ENCODE results near the gene TSFM. TPM values are rescaled to one million over a fixed set of nuclear protein-coding genes. Genes with fewer than 3 reads are reported as not detected.

Gene TSFM
- total RNA-seq, 1 donor from 2014 or later: 53.7 TPM

- H3K4me3 ChIP-seq: no peak overlapping the region
- H3K4me1 ChIP-seq: peaks cover 88% of the 10 kb centered on the region
- H3K27ac ChIP-seq (replicated peaks): peak overlapping the region; percentile 79
- H3K27me3 ChIP-seq (ENCODE audit: low read depth): no peaks in the 10 kb centered on the region
- H3K36me3 ChIP-seq: peaks cover 79% of the 10 kb centered on the region
- intact Hi-C loops (cut with micrococcal nuclease): no loop called here
- DNase-seq: no peak
- no peaks in the 10 kb centered on the region for H3K9me3 ChIP-seq (replicated peaks)
- no peak for TF ChIP-seq CTCF (IDR thresholded peaks at IDR 0.05; ENCODE audit: borderline replicate concordance)
These were observed 39.1 kb downstream of the TSFM start for GRCh38 chr12:57821474-57822214.

GRCh38 chr12:57822392-57823130 lies 40.0 kb downstream of the TSFM start:
- no peak for DNase-seq
- H3K4me3 ChIP-seq: peak overlapping the region; percentile 15
- no peak for TF ChIP-seq CTCF (IDR thresholded peaks at IDR 0.05; ENCODE audit: borderline replicate concordance)
- H3K4me1 ChIP-seq: peaks cover 88% of the 10 kb centered on the region
- H3K27ac ChIP-seq (replicated peaks): peak overlapping the region; percentile 79
- no peaks in the 10 kb centered on the region for H3K9me3 ChIP-seq (replicated peaks)
- peaks cover 89% of the 10 kb centered on the region for H3K36me3 ChIP-seq
- intact Hi-C loops (cut with micrococcal nuclease): no loop called here
- no peaks in the 10 kb centered on the region for H3K27me3 ChIP-seq (ENCODE audit: low read depth)

- Histone ChIP-seq H3K36me3 (peaks cover 94% of the 10 kb centered on the region), H3K4me1 (peaks cover 85% of the 10 kb centered on the region), H3K4me3 (peak overlapping the region; percentile 15), H3K27ac (replicated peaks) (peak overlapping the region; percentile 79), H3K27me3 (ENCODE audit: low read depth) (no peaks in the 10 kb centered on the region), H3K9me3 (replicated peaks) (no peaks in the 10 kb centered on the region)
- no peak for DNase-seq
- intact Hi-C loops (cut with micrococcal nuclease): no loop called here
- no peak for TF ChIP-seq CTCF (IDR thresholded peaks at IDR 0.05; ENCODE audit: borderline replicate concordance)
These were observed 40.7 kb downstream of the TSFM start for GRCh38 chr12:57823131-57823907.

GRCh38 chr12:57823908-57824640 lies 41.5 kb downstream of the TSFM start:
- DNase-seq: no peak
- no peak for TF ChIP-seq CTCF (IDR thresholded peaks at IDR 0.05; ENCODE audit: borderline replicate concordance)
- Histone ChIP-seq H3K27me3 (ENCODE audit: low read depth) (no peaks in the 10 kb centered on the region), H3K4me1 (peaks cover 84% of the 10 kb centered on the region), H3K36me3 (peaks cover 94% of the 10 kb centered on the region), H3K4me3 (no peak overlapping the region), H3K27ac (replicated peaks) (peak overlapping the region; percentile 79), H3K9me3 (replicated peaks) (no peaks in the 10 kb centered on the region)
- intact Hi-C loops (cut with micrococcal nuclease): no loop called here

- no peak for TF ChIP-seq CTCF (IDR thresholded peaks at IDR 0.05; ENCODE audit: borderline replicate concordance)
- Histone ChIP-seq H3K4me1 (peaks cover 91% of the 10 kb centered on the region), H3K27me3 (ENCODE audit: low read depth) (no peaks in the 10 kb centered on the region), H3K27ac (replicated peaks) (peak overlapping the region; percentile 79), H3K36me3 (peaks cover 91% of the 10 kb centered on the region), H3K4me3 (no peak overlapping the region), H3K9me3 (replicated peaks) (no peaks in the 10 kb centered on the region)
- DNase-seq: no peak
- intact Hi-C loops (cut with micrococcal nuclease): no loop called here
These were observed 42.9 kb downstream of the TSFM start for GRCh38 chr12:57825451-57825850.
